Measurements from ENCODE around the gene ROR2. TPM values are rescaled to one million over a fixed set of nuclear protein-coding genes. Genes with fewer than 3 reads are reported as not detected.
A peak's percentile ranks its signal among the peaks of the same experiment; 100 is the strongest.

Gene ROR2
- total RNA-seq, 1 experiment from 2014 or later, result 0.68 TPM

- H3K4me3 ChIP-seq (ENCODE audit: low read depth, low read length), result no peak overlapping the region
- CTCF ChIA-PET, result no interaction called here
- H3K4me1 ChIP-seq, result peaks cover 12% of the 10 kb centered on the region; the same call in 1 of the 2 replicates
- no TSS peak for BruUV-seq (replicated peaks)
- no peaks in the 10 kb centered on the region for H3K36me3 ChIP-seq (ENCODE audit: control insufficient read depth, insufficient read depth, low read length)
- intact Hi-C loops (cut with micrococcal nuclease; ENCODE audit: unreplicated experiment), result no loop called here
- Mint-ChIP-seq H3K27me3 (ENCODE audit: insufficient read depth, unreplicated experiment) (no peaks in the 10 kb centered on the region), H3K4me1 (ENCODE audit: low read depth, unreplicated experiment) (no peaks in the 10 kb centered on the region), H3K9me3 (ENCODE audit: unreplicated experiment) (no peaks in the 10 kb centered on the region), H3K4me3 (ENCODE audit: unreplicated experiment) (no peak overlapping the region), H3K27ac (ENCODE audit: unreplicated experiment) (no peak overlapping the region), H3K36me3 (ENCODE audit: insufficient read depth, unreplicated experiment) (no peaks in the 10 kb centered on the region)
- H3K9me3 ChIP-seq, result no peaks in the 10 kb centered on the region
- H3K27me3 ChIP-seq (replicated peaks; ENCODE audit: control insufficient read depth, insufficient read depth, low read length), result no peaks in the 10 kb centered on the region
- POLR2A ChIA-PET, result no interaction called here
- no peak for DNase-seq
- TF ChIP-seq, protein P1, sequence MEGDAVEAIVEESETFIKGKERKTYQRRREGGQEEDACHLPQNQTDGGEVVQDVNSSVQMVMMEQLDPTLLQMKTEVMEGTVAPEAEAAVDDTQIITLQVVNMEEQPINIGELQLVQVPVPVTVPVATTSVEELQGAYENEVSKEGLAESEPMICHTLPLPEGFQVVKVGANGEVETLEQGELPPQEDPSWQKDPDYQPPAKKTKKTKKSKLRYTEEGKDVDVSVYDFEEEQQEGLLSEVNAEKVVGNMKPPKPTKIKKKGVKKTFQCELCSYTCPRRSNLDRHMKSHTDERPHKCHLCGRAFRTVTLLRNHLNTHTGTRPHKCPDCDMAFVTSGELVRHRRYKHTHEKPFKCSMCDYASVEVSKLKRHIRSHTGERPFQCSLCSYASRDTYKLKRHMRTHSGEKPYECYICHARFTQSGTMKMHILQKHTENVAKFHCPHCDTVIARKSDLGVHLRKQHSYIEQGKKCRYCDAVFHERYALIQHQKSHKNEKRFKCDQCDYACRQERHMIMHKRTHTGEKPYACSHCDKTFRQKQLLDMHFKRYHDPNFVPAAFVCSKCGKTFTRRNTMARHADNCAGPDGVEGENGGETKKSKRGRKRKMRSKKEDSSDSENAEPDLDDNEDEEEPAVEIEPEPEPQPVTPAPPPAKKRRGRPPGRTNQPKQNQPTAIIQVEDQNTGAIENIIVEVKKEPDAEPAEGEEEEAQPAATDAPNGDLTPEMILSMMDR (IDR thresholded peaks at IDR 0.05; ENCODE audit: insufficient read depth in 1 of 2, low read depth in 1 of 2, low read length in 1 of 2, severe bottlenecking in 1 of 2, unreplicated experiment in 1 of 2), result no peak
Measured at GRCh38 chr9:91899594-91899993, 50.4 kb downstream of the ROR2 start.

DNA sequence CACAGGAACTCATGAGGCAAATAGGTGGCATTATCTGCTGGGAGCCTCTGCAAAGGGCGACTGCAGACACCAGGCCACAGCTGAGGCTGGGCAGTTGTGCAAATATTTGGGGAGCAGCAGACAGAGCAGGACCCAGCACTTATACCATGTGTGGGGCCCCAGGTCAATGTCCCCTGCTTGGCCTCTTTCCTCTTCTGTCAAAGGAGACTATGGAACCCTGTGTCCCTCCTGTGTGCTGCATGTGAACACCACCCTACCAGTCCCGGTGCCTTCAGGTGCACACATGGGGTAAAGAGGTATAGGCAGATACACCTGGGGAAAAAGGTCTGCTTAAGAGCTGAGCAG is 50.8 kb downstream of the ROR2 start:
- intact Hi-C loops (cut with micrococcal nuclease; ENCODE audit: unreplicated experiment), result no loop called here

GRCh38 chr9:91898451-91899218 is 51.4 kb downstream of the ROR2 start:
- no peaks in the 10 kb centered on the region for H3K4me1 Mint-ChIP-seq (ENCODE audit: low read depth, unreplicated experiment)

More for the DNA sequence above, 50.8 kb downstream of the ROR2 start:
- Mint-ChIP-seq H3K4me1 (ENCODE audit: low read depth, unreplicated experiment) (no peaks in the 10 kb centered on the region), H3K9me3 (ENCODE audit: unreplicated experiment) (no peaks in the 10 kb centered on the region), H3K27me3 (ENCODE audit: insufficient read depth, unreplicated experiment) (no peaks in the 10 kb centered on the region), H3K4me3 (ENCODE audit: unreplicated experiment) (no peak overlapping the region), H3K36me3 (ENCODE audit: insufficient read depth, unreplicated experiment) (no peaks in the 10 kb centered on the region), H3K27ac (ENCODE audit: unreplicated experiment) (no peak overlapping the region)
- CTCF ChIA-PET, result no interaction called here
- DNase-seq, result no peak
- POLR2A ChIA-PET, result no interaction called here
- no TSS peak for BruUV-seq (replicated peaks)
- Histone ChIP-seq H3K27me3 (replicated peaks; ENCODE audit: control insufficient read depth, insufficient read depth, low read length) (no peaks in the 10 kb centered on the region), H3K9me3 (no peaks in the 10 kb centered on the region), H3K4me3 (ENCODE audit: low read depth, low read length) (no peak overlapping the region), H3K36me3 (ENCODE audit: control insufficient read depth, insufficient read depth, low read length) (no peaks in the 10 kb centered on the region), H3K4me1 (peaks cover 12% of the 10 kb centered on the region; the same call in 1 of the 2 replicates)
- TF ChIP-seq, protein P1 (IDR thresholded peaks at IDR 0.05; ENCODE audit: insufficient read depth in 1 of 2, low read depth in 1 of 2, low read length in 1 of 2, severe bottlenecking in 1 of 2, unreplicated experiment in 1 of 2), result no peak

More at GRCh38 chr9:91898451-91899218, 51.4 kb downstream of the ROR2 start:
- Histone ChIP-seq H3K36me3 (ENCODE audit: control insufficient read depth, insufficient read depth, low read length) (no peaks in the 10 kb centered on the region), H3K27me3 (replicated peaks; ENCODE audit: control insufficient read depth, insufficient read depth, low read length) (no peaks in the 10 kb centered on the region), H3K4me1 (peaks cover 12% of the 10 kb centered on the region; the same call in 1 of the 2 replicates), H3K9me3 (no peaks in the 10 kb centered on the region), H3K4me3 (ENCODE audit: low read depth, low read length) (no peak overlapping the region)
- no peaks in the 10 kb centered on the region for H3K9me3 Mint-ChIP-seq (ENCODE audit: unreplicated experiment)
- TF ChIP-seq, protein P1 (IDR thresholded peaks at IDR 0.05; ENCODE audit: insufficient read depth in 1 of 2, low read depth in 1 of 2, low read length in 1 of 2, severe bottlenecking in 1 of 2, unreplicated experiment in 1 of 2), result no peak
- ChIA-PET CTCF (no interaction called here), POLR2A (no interaction called here)
- peak in 1 of 2 experiments; percentile 3 for DNase-seq
- BruUV-seq (replicated peaks), result no TSS peak
- no peaks in the 10 kb centered on the region for H3K36me3 Mint-ChIP-seq (ENCODE audit: insufficient read depth, unreplicated experiment)
- no peaks in the 10 kb centered on the region for H3K27me3 Mint-ChIP-seq (ENCODE audit: insufficient read depth, unreplicated experiment)
- intact Hi-C loops (cut with micrococcal nuclease; ENCODE audit: unreplicated experiment), result no loop called here
- no peak overlapping the region for H3K4me3 Mint-ChIP-seq (ENCODE audit: unreplicated experiment)
- no peak overlapping the region for H3K27ac Mint-ChIP-seq (ENCODE audit: unreplicated experiment)
